Esophagus muscularis mucosa (tissue), 3 donors: Measurements from ENCODE around the gene FNTB.

Source experiments
- CTCF ChIP-seq, 3 experiments: fragments of 200-600 bp in 2 of 3; fragments of 450-650 bp in 1 of 3; sonication (generic) in 2 of 3; IDR thresholded peaks; one replicate each; pipeline ENCODE4 v1.5.1; 2017 to 2019; ENCODE audit warnings: antibody characterized with exemption in 3 of 3, mild to moderate bottlenecking in 2 of 3, moderate library complexity in 1 of 3
- POLR2A ChIP-seq: fragments of 450-650 bp; IDR thresholded peaks from one replicate; pipeline ENCODE4 v1.6.1; 2017; ENCODE audit warnings: antibody characterized with exemption, moderate library complexity, mild to moderate bottlenecking, low read depth

- no peak for TF ChIP-seq POLR2A
- no peak for TF ChIP-seq CTCF (IDR thresholded peaks at IDR 0.05)
Measured at GRCh38 chr14:64990939-64991338, 4.2 kb downstream of the FNTB start.
